GM18502 (cell line): ENCODE results near the gene ABCB9.
A peak's percentile ranks its signal among the peaks of the same experiment; 100 is the strongest.

Source experiments
- ATAC-seq: cut with Tn5 transposase; IDR thresholded peaks from one replicate; pipeline ENCODE4 v1.9.1; 2021; ENCODE audit warnings: mild to moderate bottlenecking; ENCODE audit not compliant: unreplicated experiment, poor library complexity

Gene ABCB9

DNA sequence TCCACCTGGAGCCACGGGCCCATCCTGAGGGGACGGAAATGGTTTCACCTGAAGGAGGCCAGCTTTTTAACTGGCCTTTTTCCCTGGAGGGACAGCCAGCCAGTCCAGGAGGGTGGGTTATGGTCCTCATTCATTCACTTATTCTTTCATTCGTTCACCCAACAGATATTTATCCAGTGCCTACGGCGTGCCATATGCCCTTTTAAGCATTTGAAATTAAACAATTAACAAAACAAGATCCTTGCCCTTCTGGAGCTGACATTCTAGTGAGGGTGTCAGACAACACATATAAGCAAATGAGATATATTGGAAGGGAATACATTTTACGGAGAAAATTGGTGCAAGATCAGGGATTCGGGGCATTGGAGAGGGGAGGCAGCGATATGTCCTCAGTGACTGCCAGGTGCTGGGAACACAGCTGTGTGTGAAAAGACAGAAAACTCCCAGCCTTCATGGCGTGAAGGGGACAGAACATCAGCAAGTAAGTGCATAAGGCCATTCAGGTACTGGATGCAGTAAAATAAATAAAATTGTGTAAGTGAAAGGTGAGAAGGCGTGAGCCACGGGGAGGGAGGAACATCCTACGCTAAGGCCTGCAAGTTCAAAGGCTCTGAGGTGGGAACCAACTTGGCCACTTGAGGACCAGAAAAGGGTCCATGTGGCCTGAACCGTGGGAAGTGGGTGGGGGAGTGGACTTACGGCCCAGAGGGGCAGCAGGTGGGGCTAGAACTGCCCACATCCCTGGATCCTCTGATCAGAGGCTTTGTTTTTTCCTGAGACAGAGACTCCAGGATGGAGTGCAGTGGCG is 684 bp upstream of the ABCB9 start:
- ATAC-seq, result no peak

DNA sequence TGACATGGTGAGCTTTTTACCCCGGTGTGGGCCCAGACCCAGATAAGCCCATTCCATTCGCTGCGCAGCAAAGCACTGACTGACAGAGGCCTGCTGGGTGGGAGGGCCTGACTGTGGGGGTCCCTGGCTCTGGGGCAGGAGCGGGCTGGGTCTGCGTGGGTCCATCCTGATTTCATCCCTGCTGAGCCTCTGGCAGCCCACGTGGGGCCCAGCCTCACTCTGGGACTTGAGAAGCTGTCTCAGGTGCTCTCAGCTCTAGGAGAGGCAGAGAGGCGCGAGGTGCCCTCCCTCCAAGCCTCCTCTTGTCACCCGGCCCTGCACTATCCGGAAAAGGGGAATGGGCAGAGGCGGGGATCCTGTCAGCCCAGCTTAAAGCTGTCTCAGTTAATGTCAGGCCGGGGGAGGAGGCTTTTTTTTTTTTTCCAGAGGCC is 927 bp downstream of the ABCB9 start:
- no peak for ATAC-seq

DNA sequence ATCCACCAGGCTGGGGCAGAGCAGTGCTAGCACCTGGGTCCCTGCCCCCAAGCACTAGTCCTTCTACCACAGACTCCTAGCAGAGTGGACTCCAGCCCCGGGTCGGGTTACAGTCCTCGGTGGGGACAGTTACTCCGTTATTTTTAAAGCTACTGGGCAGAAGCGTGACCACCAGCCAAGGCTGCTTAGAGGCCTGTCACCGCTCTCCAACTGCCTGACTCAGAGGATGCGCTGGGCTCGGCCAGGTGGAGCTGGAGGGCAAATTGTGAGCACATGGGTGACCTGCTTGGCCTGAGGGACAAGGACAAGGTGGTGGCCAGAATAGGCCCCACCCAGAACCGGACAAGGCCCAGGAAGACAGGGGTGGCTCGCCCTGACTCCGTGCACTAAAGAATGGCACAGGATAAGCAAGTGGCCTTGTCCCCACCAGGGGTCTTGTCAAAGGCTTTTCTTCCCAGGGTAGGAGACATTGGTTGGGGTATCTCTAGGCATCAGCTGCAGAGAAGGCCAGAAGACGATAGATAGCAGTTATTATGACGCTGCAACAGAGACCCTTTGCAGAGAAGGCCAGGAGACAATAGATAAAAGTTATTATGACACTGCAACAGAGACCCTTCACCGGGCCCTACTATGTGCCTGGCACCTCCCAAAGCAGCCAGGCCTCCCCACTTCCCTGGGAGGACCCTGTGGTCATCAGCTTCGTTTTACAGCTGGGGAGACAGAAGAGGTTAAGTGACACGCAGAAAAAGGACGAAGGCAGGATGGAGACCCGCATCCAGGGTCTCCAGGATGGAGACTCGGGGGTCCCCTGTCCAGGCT is 1.6 kb downstream of the ABCB9 start:
- no peak for ATAC-seq

DNA sequence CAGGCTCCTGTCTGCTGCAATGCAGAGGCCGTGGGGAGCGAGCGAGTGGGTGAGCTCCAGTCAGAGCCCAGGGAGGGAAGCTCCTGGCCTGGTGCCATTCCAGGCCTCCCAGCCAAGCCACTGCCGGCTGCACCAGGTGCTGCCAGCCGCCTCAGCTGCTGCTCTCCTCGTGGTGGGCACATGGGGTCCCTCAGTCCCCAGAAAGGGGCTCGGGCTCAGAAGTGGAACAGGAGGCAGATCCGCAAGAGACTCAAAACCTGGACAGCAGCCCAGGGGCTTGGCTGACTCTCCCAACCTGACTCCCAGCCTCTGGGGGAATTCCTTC is 2.4 kb downstream of the ABCB9 start:
- no peak for ATAC-seq

DNA sequence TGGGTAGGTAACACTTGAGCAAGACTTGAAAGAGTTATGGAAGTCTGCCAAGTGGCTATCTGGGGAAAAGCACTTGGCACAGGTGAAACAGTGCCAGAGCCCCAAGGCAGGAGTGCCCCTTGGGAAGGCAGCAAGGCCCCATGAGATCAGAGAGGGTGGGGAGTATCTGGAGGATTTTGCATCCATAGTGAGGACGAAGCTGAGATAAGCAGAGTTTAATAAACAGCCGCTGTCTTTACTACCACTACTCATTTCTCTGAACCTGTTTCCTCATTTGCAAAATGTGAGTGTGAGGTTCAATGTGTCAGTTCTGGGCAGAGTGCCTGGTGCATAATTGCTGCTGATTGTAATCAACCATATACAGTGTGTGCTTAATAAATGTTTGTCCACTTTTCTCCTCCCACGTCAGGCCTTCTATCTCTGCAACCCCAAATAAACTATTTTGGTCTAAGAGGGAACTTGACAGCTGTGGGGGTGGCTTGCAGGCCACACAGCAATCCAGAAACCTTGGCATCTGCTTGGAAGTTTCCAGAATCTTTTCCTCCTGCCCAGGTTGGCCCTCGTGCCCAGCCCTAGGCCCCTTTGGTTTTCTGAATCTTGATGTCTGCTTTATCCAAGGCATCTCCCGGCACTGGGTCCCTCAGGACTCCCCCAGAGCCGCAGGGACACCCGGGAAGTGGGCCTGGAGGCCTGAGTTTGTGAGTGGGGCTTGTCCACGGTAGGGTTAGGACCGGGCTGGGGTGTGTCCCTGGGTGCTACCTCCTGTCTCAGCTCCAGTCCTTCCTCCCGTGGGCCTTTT is 4.5 kb downstream of the ABCB9 start:
- ATAC-seq, result no peak

DNA sequence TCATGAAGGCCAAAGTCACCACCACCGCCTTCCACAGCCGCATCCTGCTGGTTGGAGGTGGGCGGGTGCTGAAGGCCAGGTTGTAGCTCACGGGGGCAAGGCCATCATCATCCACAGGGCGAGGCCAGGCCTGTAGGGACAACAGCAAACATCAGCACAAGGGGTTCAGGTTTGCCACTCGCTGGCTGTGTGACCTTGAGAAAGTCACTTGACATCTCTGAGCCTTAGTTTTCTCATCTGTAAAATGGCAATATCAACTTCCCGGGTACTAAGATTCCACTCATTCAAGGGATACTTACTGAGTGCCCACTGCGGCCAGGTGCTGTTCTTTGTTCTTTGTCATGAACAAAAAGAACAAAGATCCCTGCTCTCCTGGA is 6.1 kb downstream of the ABCB9 start:
- no peak for ATAC-seq

DNA sequence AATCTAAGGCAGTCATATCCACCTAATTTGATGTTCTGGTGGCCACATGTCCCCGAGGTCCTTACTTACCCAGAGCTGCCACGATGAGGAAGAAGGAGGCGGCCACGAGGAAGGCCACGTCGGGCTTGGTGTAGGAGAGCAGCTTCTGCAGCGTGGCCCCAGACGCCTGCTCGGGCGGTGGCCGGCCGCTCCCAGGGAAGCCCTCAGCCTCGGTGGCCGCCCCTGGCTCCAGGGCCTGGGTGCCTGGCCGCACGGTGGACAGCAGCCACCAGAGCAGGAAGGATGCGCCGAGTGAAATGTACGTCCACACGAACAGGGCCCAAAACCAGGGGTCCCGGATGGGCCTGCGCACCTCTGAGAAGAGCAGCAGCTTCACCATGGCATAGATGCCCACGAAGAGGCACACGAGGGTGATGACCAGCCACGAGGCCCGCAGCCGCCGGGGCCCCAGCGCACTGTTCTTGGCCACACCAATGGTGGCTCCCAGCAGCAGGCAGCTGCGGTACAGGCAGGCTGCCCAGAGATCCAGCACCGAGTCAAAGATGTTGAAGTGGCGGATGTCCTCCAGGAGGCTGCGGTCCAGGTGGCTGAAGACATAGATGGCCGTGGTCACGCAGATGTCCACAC is 6.6 kb downstream of the ABCB9 start:
- no peak for ATAC-seq

DNA sequence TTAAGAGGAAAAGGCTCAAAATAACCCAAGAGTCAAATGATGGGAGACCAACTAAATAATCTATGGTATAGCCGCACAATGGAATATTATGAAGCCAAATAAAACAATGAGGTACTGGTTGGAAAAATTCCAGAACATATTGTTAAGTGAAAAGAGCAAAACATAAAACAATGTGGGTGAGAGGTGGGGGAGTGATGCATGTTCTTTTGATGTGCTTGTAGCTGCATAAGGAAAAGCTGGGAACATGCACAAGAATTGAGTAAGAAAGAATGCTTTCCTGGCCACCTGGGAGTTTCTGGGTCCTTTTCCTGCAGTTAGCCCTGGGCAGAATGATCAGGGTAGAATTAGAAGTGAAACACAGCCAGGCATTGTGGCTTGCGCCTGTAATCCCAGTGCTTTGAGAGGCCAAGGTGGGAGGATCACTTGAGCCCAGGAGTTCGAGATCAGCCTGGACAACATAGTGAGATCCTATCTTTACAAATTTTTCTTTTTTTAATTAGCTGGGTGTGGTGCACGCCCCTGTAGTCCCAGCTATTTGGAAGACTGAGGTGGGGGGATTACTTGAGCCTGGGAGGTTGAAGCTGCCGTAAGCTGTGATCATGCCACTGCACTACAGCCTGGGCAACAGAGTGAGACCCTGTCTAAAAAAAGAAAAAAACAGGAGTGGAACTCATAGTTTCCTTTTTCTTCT is 7.9 kb downstream of the ABCB9 start:
- ATAC-seq, result no peak

DNA sequence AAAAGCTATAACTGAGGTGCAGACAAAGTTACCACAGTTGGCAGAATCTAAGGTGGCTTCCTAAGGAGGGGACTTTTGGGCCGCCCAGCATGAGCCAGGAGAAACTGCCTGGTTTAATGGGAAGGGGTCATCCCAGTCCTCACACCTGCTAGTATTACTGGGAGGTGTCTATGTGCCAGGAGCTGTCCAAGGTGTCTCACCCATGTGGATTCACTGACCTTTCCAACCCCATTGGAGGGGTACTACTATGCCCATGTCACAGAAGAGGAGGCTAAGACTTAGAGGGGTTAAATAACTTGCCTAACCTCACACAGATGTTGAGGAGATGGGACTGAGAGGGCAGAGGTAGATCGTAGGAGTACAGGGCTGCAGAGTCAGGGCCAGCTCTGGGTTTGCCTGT is 10.2 kb downstream of the ABCB9 start:
- ATAC-seq, result no peak

DNA sequence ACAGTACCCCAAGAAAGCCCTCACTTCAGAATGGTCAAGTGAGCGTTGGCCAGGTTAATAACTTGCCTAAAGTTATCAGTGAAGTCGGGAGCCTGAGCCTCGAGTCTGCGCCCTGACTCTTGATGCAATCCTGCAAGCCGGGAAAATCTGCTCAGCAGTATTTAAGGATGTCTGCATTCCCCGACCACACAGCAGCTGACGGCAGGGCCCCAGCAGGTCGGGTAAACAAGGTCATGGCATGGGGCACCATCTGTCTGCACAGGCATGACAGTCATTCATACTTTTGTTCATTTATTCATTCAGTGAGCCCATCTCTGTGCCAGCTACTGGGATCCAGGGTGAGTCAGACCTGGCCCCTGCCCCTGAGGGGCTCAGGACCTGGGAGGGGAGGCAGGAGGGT is 11.1 kb downstream of the ABCB9 start:
- no peak for ATAC-seq

DNA sequence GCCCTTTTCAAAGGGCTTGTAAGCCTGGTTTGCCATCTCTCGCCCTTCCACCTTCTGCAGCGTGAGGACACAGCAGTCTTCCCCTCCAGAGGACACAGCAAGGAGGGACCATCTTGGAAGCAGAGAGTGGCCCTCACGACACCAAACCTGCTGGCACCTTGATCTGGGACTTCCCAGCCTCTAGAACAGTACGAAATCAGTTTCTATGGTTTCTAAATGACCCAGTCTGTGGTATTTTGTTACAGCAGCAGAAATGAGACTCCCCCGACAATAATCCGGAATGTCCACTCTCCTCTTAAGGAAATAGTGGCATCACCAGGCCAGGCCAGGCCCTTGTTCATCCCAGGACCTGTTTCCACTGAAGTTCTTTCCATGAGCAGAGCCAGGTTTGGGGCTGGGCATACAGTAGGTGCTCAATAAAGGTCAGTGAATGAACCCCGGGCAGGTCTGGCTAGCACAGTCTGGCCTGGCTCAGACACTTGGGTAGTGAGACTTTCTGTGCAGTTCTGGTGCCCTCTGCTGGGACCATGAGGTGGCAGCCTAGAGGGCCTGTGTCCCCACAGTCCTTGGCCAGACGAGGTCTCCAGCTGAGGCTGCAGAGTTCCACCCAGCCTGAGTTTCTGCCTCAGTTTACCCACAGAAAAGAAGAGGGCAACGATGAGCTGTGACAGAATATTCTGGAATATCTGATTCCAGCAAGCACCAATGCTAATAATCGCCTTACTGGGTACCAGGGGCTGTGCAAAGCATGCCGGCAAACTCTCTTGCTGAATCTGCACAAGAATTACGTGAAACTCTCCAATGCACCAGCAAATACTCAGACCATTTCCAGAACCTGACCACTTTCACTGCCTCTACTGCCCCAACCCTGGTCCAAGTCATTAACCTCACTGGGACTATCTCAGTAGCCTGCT is 14.0 kb downstream of the ABCB9 start:
- ATAC-seq, result peak; percentile 74

DNA sequence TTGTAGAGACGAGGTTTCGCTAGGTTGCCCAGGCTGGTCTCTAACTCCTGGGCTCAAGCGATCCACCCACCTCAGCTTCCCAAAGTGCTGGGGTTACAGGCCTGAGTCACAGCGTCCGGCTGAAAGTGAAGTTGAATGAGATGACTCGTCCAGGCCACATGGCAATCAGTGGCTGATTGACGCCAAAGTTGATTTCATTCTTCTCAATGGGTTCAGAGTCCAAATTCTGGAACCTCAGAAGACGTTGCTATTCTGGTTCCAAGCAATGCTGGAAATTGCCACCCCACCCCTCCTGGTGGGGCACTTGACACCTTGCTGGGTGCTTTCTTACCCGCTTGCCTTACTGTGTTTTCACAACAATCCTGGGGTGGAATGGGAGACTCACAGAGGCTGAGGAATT is 14.9 kb downstream of the ABCB9 start:
- no peak for ATAC-seq

DNA sequence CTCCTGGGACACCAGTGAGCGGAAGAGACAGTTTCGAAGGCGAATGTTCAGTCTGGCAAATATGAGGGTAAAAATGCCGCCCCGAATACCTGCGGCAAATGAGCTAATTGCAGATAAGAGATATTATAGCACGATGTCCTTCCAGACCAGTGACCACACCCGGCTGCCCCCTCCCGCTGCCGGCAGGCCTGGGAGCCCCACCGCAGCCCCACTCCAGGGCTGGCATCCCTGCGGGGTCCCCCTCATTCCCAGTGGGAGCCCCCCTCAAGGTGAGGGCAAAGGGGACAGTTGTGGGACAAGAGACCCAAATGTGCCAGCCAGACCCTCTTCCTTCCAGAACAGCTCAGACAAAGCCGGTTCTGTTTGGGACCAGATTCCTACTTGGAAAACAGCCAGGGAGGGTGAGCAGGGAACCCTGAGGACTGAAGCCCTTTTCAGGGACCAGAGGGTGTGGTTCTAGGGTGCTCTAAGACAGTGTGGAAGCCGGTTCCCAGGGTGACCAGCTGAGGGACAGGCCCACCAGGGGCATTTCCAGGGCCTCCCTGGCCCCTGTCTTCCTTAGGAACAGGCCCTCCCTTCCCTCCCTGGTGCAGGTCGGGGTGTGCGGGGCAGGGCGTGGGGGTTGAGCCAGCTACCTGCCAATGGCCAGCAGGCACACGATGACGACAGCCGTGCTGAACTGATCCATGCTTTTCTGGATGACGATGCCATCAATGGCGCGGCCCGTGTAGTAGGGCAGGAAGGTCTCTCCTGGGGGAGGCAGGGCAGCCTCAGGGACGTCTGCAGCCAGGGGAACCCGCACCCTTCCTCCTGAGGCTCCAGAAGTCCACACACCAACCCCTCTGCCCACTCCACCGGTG is 16.2 kb downstream of the ABCB9 start:
- no peak for ATAC-seq

DNA sequence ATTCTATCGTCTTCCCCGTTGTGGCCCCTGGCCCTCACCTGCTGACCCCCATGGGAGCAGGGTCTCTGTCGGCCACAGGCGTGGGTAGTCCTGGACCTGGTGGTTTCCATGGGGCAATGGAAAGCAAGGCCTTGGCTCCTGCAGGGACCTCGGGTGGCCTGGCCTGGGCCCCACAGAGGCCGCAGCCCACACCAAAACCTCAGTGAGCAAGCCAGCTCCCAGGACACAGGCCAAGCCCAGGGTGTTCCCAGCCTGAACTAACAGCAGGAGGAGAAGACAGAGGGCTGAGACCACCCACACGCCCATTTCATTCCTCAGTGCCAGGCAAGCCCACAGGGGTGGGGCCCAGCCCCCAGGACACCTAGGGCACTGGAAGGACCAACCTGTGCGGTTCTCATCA is 16.9 kb downstream of the ABCB9 start:
- no peak for ATAC-seq

DNA sequence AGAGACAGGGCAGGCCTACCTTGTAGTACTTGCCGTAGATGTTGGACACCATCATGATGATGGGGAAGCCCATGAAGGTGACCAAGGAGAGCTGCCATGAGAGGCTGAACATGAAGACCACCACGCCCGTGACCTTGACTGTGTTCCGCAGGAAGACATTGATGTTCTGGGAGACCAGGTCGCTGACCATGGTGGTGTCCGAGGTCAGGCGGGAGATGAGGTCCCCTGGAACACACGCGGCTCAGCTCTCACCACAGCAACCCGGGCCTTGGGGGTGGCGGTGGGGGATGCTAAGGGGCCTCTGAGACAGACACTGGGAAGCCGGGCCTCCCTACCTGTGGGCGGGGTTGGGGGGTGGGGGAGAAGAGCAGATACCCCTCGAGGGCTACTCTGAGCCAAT is 17.7 kb downstream of the ABCB9 start:
- no peak for ATAC-seq

DNA sequence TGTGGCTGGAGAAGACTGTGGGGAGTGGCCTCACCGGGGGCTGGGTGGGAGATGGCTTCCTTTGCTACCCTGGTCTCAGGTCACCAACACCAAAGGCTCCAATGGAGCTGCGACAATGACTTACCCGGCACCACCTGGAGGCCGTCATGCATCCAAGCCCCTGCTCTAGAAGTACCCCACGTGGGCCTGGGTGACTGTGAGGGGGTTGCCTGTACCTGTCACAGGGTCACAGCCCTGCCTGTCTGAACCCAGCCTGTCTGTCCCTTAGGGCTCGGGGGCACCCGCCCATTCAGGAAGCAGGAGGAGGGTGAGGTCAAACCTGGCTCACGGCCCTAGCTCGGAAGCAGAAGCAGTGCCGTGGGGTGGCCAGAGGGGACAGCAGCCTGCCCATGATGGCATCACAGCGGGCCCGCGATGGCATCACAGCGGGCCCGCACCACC is 18.9 kb downstream of the ABCB9 start:
- ATAC-seq, result peak; percentile 10

DNA sequence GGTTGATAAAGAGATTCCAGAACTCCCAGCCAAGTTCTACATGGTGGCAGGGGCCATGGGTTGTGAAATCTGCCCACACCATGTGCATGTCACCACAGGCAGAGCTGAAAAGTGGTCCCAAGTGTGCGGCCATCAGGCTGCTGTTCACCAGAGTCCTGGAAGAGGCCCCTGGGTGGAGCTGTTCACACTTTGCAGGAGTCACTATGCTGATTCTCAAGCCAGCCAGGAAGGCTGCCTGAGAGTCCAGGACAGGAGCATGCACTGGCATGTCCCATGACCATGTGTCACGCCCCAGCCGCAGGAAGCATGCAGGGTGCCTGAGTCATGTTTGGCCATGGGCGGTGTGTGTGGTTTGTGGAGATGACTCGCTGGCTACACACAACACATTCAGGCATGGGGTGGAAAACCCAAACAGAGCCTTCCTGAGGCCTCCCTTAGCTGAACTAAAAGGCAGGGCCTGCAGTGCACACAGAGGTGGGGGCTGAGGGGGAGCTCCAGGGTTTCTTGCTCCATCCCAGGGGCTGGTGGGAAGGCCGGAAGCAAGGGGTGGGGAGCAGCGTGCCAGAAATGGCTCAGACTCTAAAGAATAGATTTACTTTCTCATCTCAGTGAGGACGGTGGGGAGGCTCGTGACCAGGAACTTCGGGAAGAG is 19.4 kb downstream of the ABCB9 start:
- peak; percentile 86 for ATAC-seq
